NCI-H510A treated with DMSO at 0.1 percent for 48 hours (cell line): Measurements from ENCODE around the gene ATAD1.

ENCODE experiments used
- DNase-seq: peaks from one replicate; lab custom pipeline; 2025; lab: John Stamatoyannopoulos, UW

Gene ATAD1

GRCh38 chr10:87715552-87716347, 102.3 kb downstream of the ATAD1 start:
- no peak for DNase-seq

- no peak for DNase-seq
These were observed 104.3 kb downstream of the ATAD1 start for GRCh38 chr10:87713707-87714106.

GRCh38 chr10:87712913-87713616, 105.0 kb downstream of the ATAD1 start:
- DNase-seq, result no peak

- DNase-seq, result no peak
These were observed 110.8 kb downstream of the ATAD1 start for GRCh38 chr10:87707254-87707653.

GRCh38 chr10:87706731-87707130, 111.3 kb downstream of the ATAD1 start:
- no peak for DNase-seq

GRCh38 chr10:87705339-87705738, 112.7 kb downstream of the ATAD1 start:
- no peak for DNase-seq

- no peak for DNase-seq
These were observed 114.3 kb downstream of the ATAD1 start for GRCh38 chr10:87703771-87704170.

GRCh38 chr10:87702973-87703294, 115.1 kb downstream of the ATAD1 start:
- DNase-seq, result no peak

GRCh38 chr10:87702260-87702972, 115.6 kb downstream of the ATAD1 start:
- no peak for DNase-seq
